ENCODE data around the gene RABGAP1L.

DNA sequence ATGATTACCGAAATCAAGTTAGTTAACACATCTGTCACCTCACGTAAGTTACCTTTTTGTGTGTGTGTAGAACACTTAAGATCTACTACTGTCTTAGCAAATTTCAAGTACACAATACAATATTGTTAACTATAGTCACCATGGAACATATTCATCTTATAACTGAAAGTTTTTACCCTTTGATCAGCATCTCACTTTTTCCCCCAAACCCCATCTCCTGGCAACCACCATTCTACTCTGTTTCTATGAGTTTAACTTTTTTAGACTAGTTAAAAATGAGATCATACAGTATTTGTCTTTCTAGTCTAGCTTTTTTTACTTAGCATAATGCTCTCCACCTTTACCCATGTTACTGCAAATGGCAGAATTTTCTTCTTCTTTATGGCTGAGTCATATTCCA is 124.7 kb downstream of the RABGAP1L start:
- TF ChIP-seq, protein P1, sequence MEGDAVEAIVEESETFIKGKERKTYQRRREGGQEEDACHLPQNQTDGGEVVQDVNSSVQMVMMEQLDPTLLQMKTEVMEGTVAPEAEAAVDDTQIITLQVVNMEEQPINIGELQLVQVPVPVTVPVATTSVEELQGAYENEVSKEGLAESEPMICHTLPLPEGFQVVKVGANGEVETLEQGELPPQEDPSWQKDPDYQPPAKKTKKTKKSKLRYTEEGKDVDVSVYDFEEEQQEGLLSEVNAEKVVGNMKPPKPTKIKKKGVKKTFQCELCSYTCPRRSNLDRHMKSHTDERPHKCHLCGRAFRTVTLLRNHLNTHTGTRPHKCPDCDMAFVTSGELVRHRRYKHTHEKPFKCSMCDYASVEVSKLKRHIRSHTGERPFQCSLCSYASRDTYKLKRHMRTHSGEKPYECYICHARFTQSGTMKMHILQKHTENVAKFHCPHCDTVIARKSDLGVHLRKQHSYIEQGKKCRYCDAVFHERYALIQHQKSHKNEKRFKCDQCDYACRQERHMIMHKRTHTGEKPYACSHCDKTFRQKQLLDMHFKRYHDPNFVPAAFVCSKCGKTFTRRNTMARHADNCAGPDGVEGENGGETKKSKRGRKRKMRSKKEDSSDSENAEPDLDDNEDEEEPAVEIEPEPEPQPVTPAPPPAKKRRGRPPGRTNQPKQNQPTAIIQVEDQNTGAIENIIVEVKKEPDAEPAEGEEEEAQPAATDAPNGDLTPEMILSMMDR (IDR thresholded peaks at IDR 0.05; ENCODE audit: low read depth, low read length) = no peak
- no peak for TF ChIP-seq EZH2phosphoT487 (IDR thresholded peaks at IDR 0.05; ENCODE audit: low read depth)
